ENCODE data around the gene TRIM41. TPM values are rescaled to one million over a fixed set of nuclear protein-coding genes. Genes with fewer than 3 reads are reported as not detected.

The TRIM41 gene
- total and polyA plus RNA-seq, 2 of the 13 experiments (the other 11 are each of a cell fraction or from before 2014, with no cell fraction given) = 10.2 to 16.7 TPM

- TF ChIP-seq FOXP4 (CRISPR knock-in tag; IDR thresholded peaks at IDR 0.05) = peak; percentile 41
- TF ChIP-seq IRF9 (CRISPR knock-in tag; IDR thresholded peaks at IDR 0.05; ENCODE audit: borderline replicate concordance) = peak; percentile 74; the same call in 1 of the 2 replicates
- peak; percentile 83; the same call in 1 of the 2 replicates for TF ChIP-seq ZNF34 (CRISPR knock-in tag; IDR thresholded peaks at IDR 0.05; ENCODE audit: borderline replicate concordance)
- peak; percentile 33; the same call in 1 of the 2 replicates for TF ChIP-seq JUN (CRISPR knock-in tag; IDR thresholded peaks at IDR 0.05)
- TF ChIP-seq ZNF619 (CRISPR knock-in tag; IDR thresholded peaks at IDR 0.05) = peak; percentile 71
- TF ChIP-seq MTA1 (CRISPR knock-in tag; IDR thresholded peaks at IDR 0.05; ENCODE audit: borderline replicate concordance) = no peak; the same call in 1 of the 2 replicates
- TF ChIP-seq ZNF264 (CRISPR knock-in tag; IDR thresholded peaks at IDR 0.05) = peak; percentile 72
- TF ChIP-seq ZNF225 (CRISPR knock-in tag; IDR thresholded peaks at IDR 0.05) = peak; percentile 96
- 0 out of 2 replicates have a peak, but pooled peaks have one; percentile 39 for TF ChIP-seq CENPT (CRISPR knock-in tag; IDR thresholded peaks at IDR 0.05; ENCODE audit: low read depth)
- TF ChIP-seq SALL1 (CRISPR knock-in tag; IDR thresholded peaks at IDR 0.05) = peak; percentile 85
- TF ChIP-seq ZNF143 (CRISPR knock-in tag; IDR thresholded peaks at IDR 0.05) = peak; percentile 11; the same call in 1 of the 2 replicates
- no peak for TF ChIP-seq SNAPC5 (CRISPR knock-in tag; IDR thresholded peaks at IDR 0.05; ENCODE audit: borderline replicate concordance)
- no peak for TF ChIP-seq NR2F2 (IDR thresholded peaks at IDR 0.05; ENCODE audit: borderline replicate concordance, low read depth)
- peak; percentile 26 for TF ChIP-seq ZNF407 (CRISPR knock-in tag; IDR thresholded peaks at IDR 0.05; ENCODE audit: not compliant biosample characterization)
These were observed 1.1 kb upstream of the TRIM41 start (continued) for GRCh38 chr5:181221792-181222629.
